ENCODE measurements around the gene GSC.
"Not testable (repeated sequence)": the region's sequence is repeated elsewhere in the genome, so short reads cannot be mapped to it uniquely, and the experiment has no call there.

Gene GSC

DNA sequence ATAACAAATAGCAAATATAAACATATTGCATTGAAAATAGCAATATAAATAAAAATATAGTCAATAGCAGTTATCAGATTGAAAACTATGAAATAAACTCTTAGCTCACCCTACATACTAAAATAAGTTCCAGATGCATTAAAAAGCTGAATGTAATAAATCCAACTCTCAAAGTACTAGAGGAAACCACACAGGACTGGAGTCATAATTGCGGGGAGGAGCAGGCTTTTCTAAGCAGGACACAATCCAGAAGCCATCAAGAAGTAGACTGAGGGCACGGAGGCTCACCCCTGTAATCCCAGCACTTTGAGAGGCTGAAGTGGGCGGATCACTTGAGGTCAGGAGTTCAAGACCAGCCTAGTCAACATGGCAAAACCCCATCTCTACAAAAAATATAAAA, 22.2 kb downstream of the GSC start:
- DNase-seq (ENCODE audit: low read depth in 3 of 3, low spot score in 1 of 3), result no peak

DNA sequence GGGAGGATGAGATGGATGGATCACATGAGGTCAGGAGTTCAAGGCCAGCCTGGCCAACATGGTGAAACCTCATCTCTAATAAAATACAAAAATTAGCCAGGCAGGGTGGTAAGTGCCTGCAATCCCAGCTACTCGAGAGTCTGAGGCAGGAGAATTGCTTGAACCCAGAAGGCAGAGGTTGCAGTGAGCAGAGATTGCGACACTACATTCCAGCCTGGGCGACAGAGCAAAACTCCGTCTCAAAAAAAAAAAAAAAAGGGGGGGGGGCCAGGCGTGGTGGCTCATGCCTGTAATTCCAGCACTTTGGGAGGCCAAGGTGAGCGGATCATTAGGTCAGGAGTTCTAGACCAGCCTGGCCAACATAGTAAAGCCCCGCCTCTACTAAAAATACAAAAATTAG, 22.8 kb downstream of the GSC start:
- DNase-seq (ENCODE audit: low read depth in 3 of 3, low spot score in 1 of 3), result not testable (repeated sequence)

DNA sequence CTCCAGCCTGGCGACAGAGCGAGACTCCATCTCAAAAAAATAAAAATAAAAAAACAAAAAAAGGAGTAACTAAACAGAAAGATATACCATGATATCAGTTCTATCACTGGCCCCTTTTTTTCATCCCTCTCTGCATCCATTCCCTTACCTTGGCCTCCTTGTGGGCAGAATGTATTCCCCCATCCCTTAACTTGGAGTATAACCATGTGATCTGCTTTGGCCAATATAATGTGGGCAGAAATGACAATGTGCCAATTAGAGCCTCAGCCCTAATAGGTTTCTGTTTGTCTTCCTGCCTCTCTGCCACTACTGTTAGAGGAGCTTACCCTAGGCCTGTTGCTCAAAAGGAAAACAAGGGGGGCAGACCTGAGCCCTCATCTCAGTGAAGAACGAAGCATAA, 23.8 kb downstream of the GSC start:
- DNase-seq (ENCODE audit: low read depth in 3 of 3, low spot score in 1 of 3), result no peak

DNA sequence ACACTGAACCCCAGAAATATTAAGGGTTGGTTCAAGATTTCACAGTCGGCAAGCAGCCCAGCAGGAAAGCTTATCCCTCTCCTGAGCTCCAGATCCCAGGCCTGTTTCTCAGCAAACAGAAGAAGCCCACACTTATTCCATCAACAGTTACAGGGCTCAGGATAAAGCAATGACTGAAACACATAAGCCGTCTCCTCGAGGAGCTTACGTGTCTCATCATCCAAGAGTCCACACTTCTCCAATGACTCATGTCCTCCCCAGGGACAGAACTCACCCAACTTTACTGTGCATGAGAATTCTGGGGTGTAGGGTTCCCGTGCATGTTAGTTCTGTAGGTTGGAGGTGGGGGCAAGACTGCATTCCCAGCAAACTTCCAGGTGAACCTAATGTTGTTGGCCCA, 31.2 kb downstream of the GSC start:
- no peak for DNase-seq (ENCODE audit: low read depth in 3 of 3, low spot score in 1 of 3)

DNA sequence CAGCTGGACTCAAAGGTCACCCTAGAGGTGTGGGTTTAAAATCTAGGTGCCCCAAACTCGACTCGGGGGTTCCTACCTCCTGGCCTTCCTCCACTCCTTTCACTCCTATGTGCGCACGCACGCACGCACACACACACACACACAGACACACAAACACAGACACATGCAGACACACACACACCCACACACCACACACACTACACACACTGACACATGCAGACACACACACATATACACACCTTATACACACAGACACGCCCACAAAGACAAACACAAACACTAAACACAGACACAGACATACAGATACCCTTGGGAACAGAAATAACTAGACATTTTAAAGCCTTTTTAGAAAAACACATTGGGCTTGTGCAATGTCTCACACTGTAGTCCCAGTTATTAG, 31.8 kb downstream of the GSC start:
- no peak for DNase-seq (ENCODE audit: low read depth in 3 of 3, low spot score in 1 of 3)

DNA sequence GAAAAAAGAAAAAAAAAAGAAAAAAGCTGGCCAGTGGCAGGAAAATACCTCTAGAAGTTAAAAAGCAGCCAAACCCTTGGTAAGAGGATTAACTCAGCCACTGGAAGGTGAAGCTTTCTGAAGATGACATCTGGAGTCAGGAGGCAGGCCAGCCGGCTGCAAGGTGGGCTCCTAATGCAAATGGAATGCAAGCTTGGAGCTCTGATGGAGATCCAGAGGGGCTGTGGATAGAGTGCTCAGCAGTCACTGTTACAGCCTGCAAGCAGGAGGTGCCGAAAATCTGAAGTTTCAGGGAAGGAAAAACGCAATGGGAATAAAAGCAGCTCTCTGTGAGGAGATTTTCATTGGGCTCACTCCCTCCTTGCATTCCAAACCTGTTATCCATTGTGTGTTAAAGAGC, 41.0 kb downstream of the GSC start:
- DNase-seq (ENCODE audit: low read depth in 3 of 3, low spot score in 1 of 3), result no peak

DNA sequence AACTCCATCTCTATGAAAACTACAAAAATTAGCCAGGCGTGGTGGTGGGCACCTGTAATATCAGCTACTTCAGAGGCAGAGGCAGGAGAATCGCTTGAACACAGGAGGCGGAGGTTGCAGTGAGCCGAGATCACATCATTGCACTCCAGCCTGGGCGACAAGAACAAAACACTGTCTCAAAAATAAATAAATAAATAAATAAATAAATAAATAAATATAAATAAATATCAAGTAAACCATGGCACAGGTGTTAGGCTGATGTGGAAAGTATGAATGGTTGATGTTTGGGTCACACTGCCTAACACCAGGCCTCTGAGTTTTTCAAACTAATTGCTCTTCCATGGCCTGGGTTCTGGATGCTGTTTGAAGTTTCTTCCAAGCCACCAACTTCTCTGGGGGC, 41.5 kb downstream of the GSC start:
- not testable (repeated sequence) for DNase-seq (ENCODE audit: low read depth in 3 of 3, low spot score in 1 of 3)

DNA sequence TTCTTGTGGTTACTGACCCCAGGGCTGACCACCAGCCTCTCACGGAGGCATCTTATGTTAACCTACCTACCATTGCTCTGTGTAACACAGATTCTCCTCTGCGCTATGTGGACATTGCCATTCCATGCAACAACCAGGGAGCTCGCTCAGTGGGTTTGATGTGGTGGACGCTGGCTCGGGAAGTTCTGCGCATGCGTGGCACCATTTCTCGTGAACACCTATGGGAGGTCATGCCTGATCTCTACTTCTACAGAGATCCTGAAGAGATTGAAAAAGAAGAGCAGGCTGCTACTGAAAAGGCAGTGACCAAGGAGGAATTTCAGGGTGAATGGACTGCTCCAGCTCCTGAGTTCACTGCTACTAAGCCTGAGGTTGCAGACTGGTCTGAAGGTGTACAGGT, 43.3 kb downstream of the GSC start:
- DNase-seq (ENCODE audit: low read depth in 3 of 3, low spot score in 1 of 3), result not testable (repeated sequence)

DNA sequence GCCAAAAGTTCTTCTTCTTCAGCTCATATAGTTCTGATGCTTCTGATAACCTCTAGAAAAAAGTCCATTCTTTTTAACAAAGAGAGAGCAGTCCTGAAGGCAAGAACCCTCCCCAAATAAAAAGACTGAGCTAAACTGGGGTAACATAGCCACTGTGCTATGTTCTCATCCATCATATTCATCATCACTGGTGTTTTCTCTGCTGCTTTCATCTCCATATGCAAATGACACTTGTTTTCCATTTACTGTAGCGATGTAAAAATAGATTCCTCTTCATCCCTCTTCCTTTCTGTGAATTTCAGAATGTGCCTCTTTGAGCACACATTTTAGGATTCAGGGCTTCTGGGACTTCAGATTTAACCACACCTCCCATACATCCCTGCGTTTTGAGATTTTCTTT, 44.9 kb downstream of the GSC start:
- DNase-seq (ENCODE audit: low read depth in 3 of 3, low spot score in 1 of 3), result no peak

DNA sequence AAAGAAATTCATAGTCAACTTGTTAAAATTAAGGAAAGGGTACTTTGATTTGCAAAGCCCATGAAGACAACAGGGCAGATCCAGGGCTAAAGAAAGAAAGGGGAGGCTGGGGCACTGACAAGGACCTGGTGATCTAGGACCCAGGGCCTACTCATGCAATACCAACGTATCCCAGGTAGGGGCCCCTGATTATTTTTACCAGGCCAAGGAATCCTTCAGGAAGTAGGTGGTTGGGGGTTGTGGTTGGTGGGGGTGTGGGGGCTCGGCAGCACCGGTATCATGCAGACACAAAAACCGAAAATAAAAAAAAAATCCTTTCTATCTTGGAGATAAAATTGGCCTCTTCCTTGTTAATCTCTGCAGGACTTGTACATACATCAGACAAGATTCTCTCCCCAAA, 47.5 kb downstream of the GSC start:
- DNase-seq (ENCODE audit: low read depth in 3 of 3, low spot score in 1 of 3), result no peak

Measured in stimulated activated CD4-positive, alpha-beta T cell treated with anti-CD3 and anti-CD28 coated beads, TNF-alpha, amount 100 ng/mL, for 1 hour (primary cell).